Measurements from ENCODE around the gene AP1M1.

DNA sequence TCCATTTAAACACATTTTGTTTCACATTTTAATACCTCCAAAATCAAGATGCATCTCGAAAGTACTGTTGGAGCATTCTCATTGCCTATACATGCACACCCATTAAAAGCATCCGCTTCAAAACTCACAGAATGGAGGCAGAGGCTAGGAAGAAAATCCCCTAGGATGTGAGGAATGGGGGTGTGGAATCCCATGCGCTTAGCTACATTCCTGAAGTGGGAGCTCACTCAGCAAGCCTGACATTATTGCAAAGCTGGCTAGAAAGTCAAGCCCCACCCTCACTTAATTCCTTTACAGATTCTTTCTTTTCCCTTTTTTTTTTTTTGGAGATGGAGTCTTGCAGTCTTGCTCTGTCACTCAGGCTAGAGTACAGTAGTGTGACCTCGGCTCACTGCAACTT, 17.1 kb upstream of the AP1M1 start:
- TF ChIP-seq, protein P1, sequence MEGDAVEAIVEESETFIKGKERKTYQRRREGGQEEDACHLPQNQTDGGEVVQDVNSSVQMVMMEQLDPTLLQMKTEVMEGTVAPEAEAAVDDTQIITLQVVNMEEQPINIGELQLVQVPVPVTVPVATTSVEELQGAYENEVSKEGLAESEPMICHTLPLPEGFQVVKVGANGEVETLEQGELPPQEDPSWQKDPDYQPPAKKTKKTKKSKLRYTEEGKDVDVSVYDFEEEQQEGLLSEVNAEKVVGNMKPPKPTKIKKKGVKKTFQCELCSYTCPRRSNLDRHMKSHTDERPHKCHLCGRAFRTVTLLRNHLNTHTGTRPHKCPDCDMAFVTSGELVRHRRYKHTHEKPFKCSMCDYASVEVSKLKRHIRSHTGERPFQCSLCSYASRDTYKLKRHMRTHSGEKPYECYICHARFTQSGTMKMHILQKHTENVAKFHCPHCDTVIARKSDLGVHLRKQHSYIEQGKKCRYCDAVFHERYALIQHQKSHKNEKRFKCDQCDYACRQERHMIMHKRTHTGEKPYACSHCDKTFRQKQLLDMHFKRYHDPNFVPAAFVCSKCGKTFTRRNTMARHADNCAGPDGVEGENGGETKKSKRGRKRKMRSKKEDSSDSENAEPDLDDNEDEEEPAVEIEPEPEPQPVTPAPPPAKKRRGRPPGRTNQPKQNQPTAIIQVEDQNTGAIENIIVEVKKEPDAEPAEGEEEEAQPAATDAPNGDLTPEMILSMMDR (IDR thresholded peaks at IDR 0.05; ENCODE audit: insufficient read depth, low read length, poor library complexity, severe bottlenecking): no peak
- no peak for TF ChIP-seq EZH2phosphoT487 (conservative IDR thresholded peaks at IDR 0.05; ENCODE audit: low read length)

Data from SU-DHL-6 (cell line).